DND-41 (cell line): ENCODE data around the gene WDFY3.

Source experiments
- ATAC-seq: fragments of 200-7000 bp; cut with Tn5 transposase; 3 replicates; pipeline ENCODE4 v1.9.1; 2021; ENCODE audit warnings: low read depth; ENCODE audit not compliant: insufficient read depth
- DNase-seq: peaks from one replicate; pipeline ENCODE4 v3.0.0-alpha.2; 2020
- H2AFZ ChIP-seq: 2 replicates; pipeline ENCODE4 v1.6.0; 2012; ENCODE audit warnings: low read depth, low read length
- H3K27ac ChIP-seq: 2 replicates; pipeline ENCODE4 v1.5.1; 2012; ENCODE audit warnings: low read length, inconsistent platforms
- H3K27me3 ChIP-seq: fragments of 200-600 bp; sonication (generic); 2 replicates; pipeline ENCODE4 v1.6.0; 2012; ENCODE audit warnings: low read length, mild to moderate bottlenecking, inconsistent platforms; ENCODE audit not compliant: insufficient read depth, poor library complexity
- H3K36me3 ChIP-seq: 2 replicates; pipeline ENCODE4 v1.5.1; 2012; ENCODE audit warnings: low read length, inconsistent platforms; ENCODE audit not compliant: insufficient read depth
- H3K4me1 ChIP-seq: 2 replicates; pipeline ENCODE4 v1.5.1; 2012; ENCODE audit warnings: mild to moderate bottlenecking, low read length; ENCODE audit not compliant: insufficient read depth
- H3K4me2 ChIP-seq: 2 replicates; pipeline ENCODE4 v1.6.0; 2012; ENCODE audit warnings: mild to moderate bottlenecking, moderate library complexity, low read length, inconsistent platforms; ENCODE audit not compliant: insufficient read depth
- H3K4me3 ChIP-seq, 2 experiments: fragments of 200-600 bp in 1 of 2; shearing (Covaris generic) in 1 of 2; 2 replicates each; pipeline ENCODE4 v1.5.1; 2012 to 2016; ENCODE audit warnings: inconsistent platforms in 2 of 2, low read length in 2 of 2, mild to moderate bottlenecking in 2 of 2, low read depth in 1 of 2, moderate library complexity in 1 of 2
- H3K79me2 ChIP-seq: 2 replicates; pipeline ENCODE4 v1.6.0; 2012; ENCODE audit warnings: low read length, inconsistent platforms; ENCODE audit not compliant: insufficient read depth
- H3K9ac ChIP-seq: 2 replicates; pipeline ENCODE4 v1.6.0; 2012; ENCODE audit warnings: low read depth, mild to moderate bottlenecking, inconsistent platforms, low read length, moderate library complexity
- H3K9me3 ChIP-seq: 2 replicates; pipeline ENCODE4 v1.5.1; 2012; ENCODE audit warnings: low read length, moderate library complexity, mild to moderate bottlenecking, inconsistent platforms; ENCODE audit not compliant: insufficient read depth, severe bottlenecking
- H4K20me1 ChIP-seq: 2 replicates; pipeline ENCODE4 v1.6.0; 2012; ENCODE audit warnings: low read length; ENCODE audit not compliant: insufficient read depth
- CTCF ChIP-seq: IDR thresholded peaks from 2 replicates; pipeline ENCODE4 v1.5.1; 2012; ENCODE audit warnings: borderline replicate concordance, low read length, moderate library complexity, mild to moderate bottlenecking; ENCODE audit not compliant: poor library complexity, severe bottlenecking; ENCODE audit errors: extremely low read depth
- EZH2 ChIP-seq: IDR thresholded peaks from 3 replicates; pipeline ENCODE4 v1.6.1; 2012; ENCODE audit warnings: borderline replicate concordance, low read depth, mild to moderate bottlenecking, moderate library complexity, low read length, inconsistent platforms; ENCODE audit not compliant: severe bottlenecking

The WDFY3 gene

GRCh38 chr4:84931274-84931673, 35.2 kb downstream of the WDFY3 start:
- Histone ChIP-seq H2AFZ (no peak overlapping the region), H3K4me2 (no peak overlapping the region), H3K4me1 (no peaks in the 10 kb centered on the region), H3K9me3 (no peaks in the 10 kb centered on the region), H3K36me3 (no peaks in the 10 kb centered on the region), H3K27ac (no peak overlapping the region), H3K4me3 (no peak overlapping the region), H4K20me1 (no peaks in the 10 kb centered on the region), H3K79me2 (no peaks in the 10 kb centered on the region), H3K27me3 (no peaks in the 10 kb centered on the region), H3K9ac (no peak overlapping the region)
- ATAC-seq: no peak
- no peak for DNase-seq
- no peak for TF ChIP-seq EZH2
- TF ChIP-seq CTCF: no peak

GRCh38 chr4:84928089-84928488, 38.4 kb downstream of the WDFY3 start:
- no peaks in the 10 kb centered on the region for H3K36me3 ChIP-seq
- no peak overlapping the region for H3K27ac ChIP-seq
- no peak overlapping the region for H3K9ac ChIP-seq
- no peaks in the 10 kb centered on the region for H3K9me3 ChIP-seq
- no peaks in the 10 kb centered on the region for H4K20me1 ChIP-seq
- no peaks in the 10 kb centered on the region for H3K4me1 ChIP-seq
- H2AFZ ChIP-seq: no peak overlapping the region
- no peak for ATAC-seq
- H3K79me2 ChIP-seq: no peaks in the 10 kb centered on the region
- no peak overlapping the region for H3K4me2 ChIP-seq
- DNase-seq: no peak
- H3K27me3 ChIP-seq: no peaks in the 10 kb centered on the region
- H3K4me3 ChIP-seq: no peak overlapping the region
- TF ChIP-seq CTCF (no peak), EZH2 (no peak)

GRCh38 chr4:84927428-84927827, 39.1 kb downstream of the WDFY3 start:
- H3K9me3 ChIP-seq: no peaks in the 10 kb centered on the region
- ATAC-seq (no peak), DNase-seq (no peak)
- H4K20me1 ChIP-seq: no peaks in the 10 kb centered on the region
- no peak overlapping the region for H3K4me3 ChIP-seq
- H3K4me2 ChIP-seq: no peak overlapping the region
- no peaks in the 10 kb centered on the region for H3K36me3 ChIP-seq
- no peak overlapping the region for H2AFZ ChIP-seq
- no peak overlapping the region for H3K27ac ChIP-seq
- H3K4me1 ChIP-seq: no peaks in the 10 kb centered on the region
- H3K27me3 ChIP-seq: no peaks in the 10 kb centered on the region
- H3K9ac ChIP-seq: no peak overlapping the region
- H3K79me2 ChIP-seq: no peaks in the 10 kb centered on the region
- TF ChIP-seq CTCF (no peak), EZH2 (no peak)

GRCh38 chr4:84925558-84925957, 40.9 kb downstream of the WDFY3 start:
- H3K27me3 ChIP-seq: no peaks in the 10 kb centered on the region
- H3K4me3 ChIP-seq: no peak overlapping the region
- ATAC-seq (no peak), DNase-seq (no peak)
- TF ChIP-seq CTCF: no peak
- no peak for TF ChIP-seq EZH2
- H3K4me2 ChIP-seq: no peak overlapping the region
- H3K79me2 ChIP-seq: no peaks in the 10 kb centered on the region
- H3K36me3 ChIP-seq: no peaks in the 10 kb centered on the region
- H3K9ac ChIP-seq: no peak overlapping the region
- H4K20me1 ChIP-seq: no peaks in the 10 kb centered on the region
- H3K9me3 ChIP-seq: no peaks in the 10 kb centered on the region
- no peak overlapping the region for H2AFZ ChIP-seq
- no peak overlapping the region for H3K27ac ChIP-seq
- H3K4me1 ChIP-seq: no peaks in the 10 kb centered on the region
